IPS-15b (cell line): Measurements from ENCODE around the gene GALNT16.

Experiments used
- H3K27me3 ChIP-seq: one replicate; pipeline ENCODE4 v1.6.1; 2013; ENCODE audit warnings: low read length; ENCODE audit not compliant: control insufficient read depth, insufficient read depth
- H3K36me3 ChIP-seq: one replicate; pipeline ENCODE4 v1.6.1; 2013; ENCODE audit warnings: low read length; ENCODE audit not compliant: control insufficient read depth, insufficient read depth
- H3K4me1 ChIP-seq: one replicate; pipeline ENCODE4 v1.6.1; 2013; ENCODE audit warnings: mild to moderate bottlenecking, low read length; ENCODE audit not compliant: control insufficient read depth, insufficient read depth
- H3K4me3 ChIP-seq: one replicate; pipeline ENCODE4 v1.5.1; 2013; ENCODE audit warnings: low read depth, low read length
- H3K9ac ChIP-seq: one replicate; pipeline ENCODE4 v1.6.1; 2013; ENCODE audit warnings: low read depth, mild to moderate bottlenecking, low read length
- H3K9me3 ChIP-seq: one replicate; pipeline ENCODE4 v1.6.1; 2013; ENCODE audit warnings: mild to moderate bottlenecking, low read length; ENCODE audit not compliant: control insufficient read depth, insufficient read depth

The GALNT16 gene

DNA sequence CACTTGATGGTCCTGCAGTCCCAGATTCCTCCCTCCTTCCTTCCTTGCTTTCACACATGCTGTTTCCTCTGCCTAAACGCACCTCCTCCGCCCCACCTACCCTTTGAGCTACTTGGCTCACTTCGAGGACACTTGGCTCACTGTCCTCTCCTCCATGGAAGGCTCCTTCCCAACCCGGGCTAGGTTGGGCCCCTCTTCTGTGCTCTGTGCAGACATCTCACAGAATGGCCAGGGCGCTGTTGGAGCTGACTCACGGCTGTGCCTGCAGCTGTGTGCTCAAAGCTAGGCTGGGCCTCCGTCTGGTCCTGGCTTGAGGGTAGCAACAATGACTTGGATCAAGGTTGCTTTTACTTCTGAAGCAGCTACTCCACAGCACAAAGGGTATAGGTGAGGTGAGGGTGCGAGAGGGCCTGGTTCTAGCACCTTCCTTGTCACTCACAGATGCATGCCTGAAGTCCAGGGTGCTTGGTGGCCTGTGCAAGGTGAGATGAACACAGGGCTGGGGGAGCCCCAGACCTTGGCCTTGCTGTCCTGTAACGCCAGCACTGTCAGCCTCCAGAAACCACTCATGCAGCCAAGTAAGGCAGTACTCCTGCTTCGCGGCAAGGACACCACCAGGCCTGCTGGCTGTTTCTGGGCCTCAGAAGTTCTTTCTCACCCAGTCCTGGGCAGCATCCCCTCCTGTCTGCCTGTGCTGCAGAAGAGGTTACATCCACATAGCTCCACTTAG lies 61.8 kb downstream of the GALNT16 start:
- Histone ChIP-seq H3K4me1 (peaks cover 5% of the 10 kb centered on the region), H3K27me3 (no peaks in the 10 kb centered on the region), H3K9me3 (no peaks in the 10 kb centered on the region), H3K36me3 (peaks cover under 1% of the 10 kb centered on the region), H3K4me3 (no peak overlapping the region), H3K9ac (no peak overlapping the region)

DNA sequence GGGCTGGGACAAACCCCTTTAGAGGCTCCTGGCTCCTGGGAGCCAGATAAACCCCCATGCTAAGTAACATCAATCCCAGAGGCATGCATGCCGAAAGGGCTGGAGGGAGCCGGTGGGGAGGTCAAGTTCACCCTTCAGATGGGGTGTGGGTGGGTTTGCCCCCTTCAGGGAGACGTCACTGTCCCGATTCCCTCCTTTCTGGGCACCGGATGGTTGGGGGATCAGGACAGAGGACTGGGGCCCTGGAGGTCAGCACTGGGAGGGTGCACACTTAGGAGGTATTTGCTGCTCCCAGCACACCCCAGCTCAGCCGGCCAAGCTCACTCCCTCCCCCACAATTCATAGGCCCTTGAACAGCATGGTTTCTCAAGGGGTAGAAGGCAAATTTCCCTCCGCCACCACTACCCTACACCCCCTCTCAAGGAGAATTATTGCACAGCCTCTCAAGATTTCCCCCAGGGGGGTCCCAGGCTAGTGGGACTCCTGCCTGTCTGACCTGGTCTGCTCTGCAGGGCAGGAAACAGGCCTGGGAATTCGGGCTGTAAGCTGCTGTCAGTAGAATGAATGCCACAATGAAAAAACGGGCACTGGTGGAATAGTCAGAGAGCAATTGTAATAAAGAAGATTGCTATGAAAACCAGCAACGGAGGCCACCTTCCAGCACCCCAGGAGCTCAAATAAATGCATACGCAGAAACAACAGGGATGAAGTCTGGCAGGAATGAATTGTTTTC lies 63.5 kb downstream of the GALNT16 start:
- Histone ChIP-seq H3K4me1 (no peaks in the 10 kb centered on the region), H3K9me3 (no peaks in the 10 kb centered on the region), H3K27me3 (no peaks in the 10 kb centered on the region), H3K9ac (no peak overlapping the region), H3K36me3 (no peaks in the 10 kb centered on the region), H3K4me3 (no peak overlapping the region)

- Histone ChIP-seq H3K36me3 (no peaks in the 10 kb centered on the region), H3K27me3 (no peaks in the 10 kb centered on the region), H3K9me3 (no peaks in the 10 kb centered on the region), H3K9ac (no peak overlapping the region), H3K4me1 (no peaks in the 10 kb centered on the region), H3K4me3 (no peak overlapping the region)
Observed at GRCh38 chr14:69323999-69324282, 64.0 kb downstream of the GALNT16 start.

DNA sequence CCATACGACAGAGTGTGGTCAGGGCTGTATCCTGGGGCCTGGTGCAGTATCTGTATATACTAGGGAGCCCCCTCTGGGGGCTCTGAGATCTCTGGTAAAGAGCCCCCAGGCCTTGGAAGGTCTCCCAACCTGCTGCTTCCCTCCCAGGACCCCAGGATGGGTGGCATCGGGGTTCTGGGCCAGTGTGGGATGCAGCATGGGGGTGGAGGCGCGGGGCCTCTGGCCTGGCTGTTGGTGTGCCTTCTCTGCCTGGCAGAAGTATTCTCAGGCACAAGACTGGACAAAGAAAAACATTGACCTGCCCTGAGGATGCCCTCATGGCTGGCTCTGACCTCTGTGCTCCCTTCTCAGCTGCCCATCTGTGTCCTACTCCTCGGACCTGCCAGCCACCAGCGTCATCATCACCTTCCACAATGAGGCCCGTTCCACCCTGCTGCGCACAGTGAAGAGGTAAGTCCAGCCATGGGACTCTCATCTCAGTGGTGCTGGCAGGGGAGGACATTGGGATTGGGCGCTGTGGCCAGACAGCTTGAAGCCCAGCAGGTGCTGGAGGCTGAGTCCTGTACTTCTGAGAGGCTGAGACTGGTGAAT lies 64.5 kb downstream of the GALNT16 start:
- H3K9me3 ChIP-seq: no peaks in the 10 kb centered on the region
- no peaks in the 10 kb centered on the region for H3K27me3 ChIP-seq
- H3K4me3 ChIP-seq: no peak overlapping the region

DNA sequence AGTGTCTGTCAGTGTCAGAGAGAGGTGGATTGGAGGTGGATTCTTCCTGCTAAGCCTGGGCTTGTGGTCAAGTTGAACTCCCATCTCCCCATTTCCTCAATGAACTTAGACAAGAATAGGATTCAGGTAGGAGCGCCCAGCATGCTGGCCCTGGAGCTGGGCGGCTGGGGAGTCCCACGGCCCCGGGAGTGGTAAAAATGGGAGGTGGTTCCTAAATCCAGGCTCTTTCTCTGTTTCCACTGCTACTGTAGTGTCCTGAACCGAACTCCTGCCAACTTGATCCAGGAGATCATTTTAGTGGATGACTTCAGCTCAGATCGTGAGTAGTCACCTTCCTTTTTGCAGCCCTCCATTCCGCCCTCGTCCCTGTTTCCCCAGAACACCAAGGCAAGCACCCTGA lies 65.1 kb downstream of the GALNT16 start:
- no peaks in the 10 kb centered on the region for H3K4me1 ChIP-seq
- H3K9ac ChIP-seq: no peak overlapping the region
- H3K36me3 ChIP-seq: no peaks in the 10 kb centered on the region
- no peaks in the 10 kb centered on the region for H3K27me3 ChIP-seq
- H3K4me3 ChIP-seq: no peak overlapping the region
- H3K9me3 ChIP-seq: no peaks in the 10 kb centered on the region

More for the DNA sequence above, 64.5 kb downstream of the GALNT16 start:
- Histone ChIP-seq H3K4me1 (no peaks in the 10 kb centered on the region), H3K36me3 (no peaks in the 10 kb centered on the region), H3K9ac (no peak overlapping the region)

DNA sequence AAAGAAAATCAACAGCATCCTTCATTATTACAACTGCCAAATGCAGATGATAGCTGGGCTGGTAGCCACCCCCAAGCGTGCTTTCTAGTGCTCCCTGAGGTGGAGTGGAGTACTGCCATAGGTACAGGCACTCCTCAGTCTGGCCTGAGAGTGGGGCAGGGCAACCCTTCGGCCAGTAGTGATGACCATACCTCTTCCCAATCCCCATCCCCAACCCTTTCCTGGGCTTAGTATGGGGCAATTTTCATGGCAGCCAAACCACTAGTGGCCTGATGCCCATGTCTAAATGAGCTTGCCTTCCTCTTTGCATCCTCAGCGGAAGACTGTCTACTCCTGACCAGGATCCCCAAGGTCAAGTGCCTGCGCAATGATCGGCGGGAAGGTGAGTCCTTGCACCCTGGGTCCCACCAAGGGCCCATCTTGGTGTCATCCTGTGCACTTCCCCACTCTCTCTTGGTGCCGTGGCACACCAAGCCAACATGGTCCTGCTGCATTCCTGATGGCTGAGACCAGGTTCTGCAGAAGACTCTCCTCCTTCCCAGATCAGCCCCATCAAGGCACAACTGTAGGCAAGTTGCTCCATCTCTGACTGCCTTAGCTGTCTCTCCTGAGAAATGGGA lies 65.8 kb downstream of the GALNT16 start:
- H3K4me3 ChIP-seq: no peak overlapping the region

DNA sequence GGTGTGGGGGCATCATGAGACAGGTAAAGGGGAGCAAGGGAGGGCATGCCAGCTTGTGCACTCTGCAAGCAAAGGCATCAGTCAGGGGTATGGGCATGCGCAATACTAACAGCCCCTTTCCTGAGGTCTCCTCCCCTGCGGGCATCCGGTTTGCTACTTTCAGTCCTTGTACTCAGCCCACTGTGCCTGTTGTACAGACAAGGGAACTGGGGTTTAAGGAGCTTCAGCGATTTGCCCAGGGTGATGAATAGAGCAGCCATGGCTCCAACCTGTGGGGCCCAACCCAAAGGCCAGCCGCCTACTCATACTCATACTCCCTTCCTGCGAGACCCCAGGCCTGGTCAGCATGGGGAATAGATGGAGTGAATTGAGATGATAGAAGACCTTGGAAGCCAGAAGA lies 66.7 kb downstream of the GALNT16 start:
- Histone ChIP-seq H3K4me1 (no peaks in the 10 kb centered on the region), H3K36me3 (no peaks in the 10 kb centered on the region), H3K9me3 (no peaks in the 10 kb centered on the region), H3K27me3 (no peaks in the 10 kb centered on the region), H3K4me3 (no peak overlapping the region), H3K9ac (no peak overlapping the region)

More for the DNA sequence above, 65.8 kb downstream of the GALNT16 start:
- Histone ChIP-seq H3K36me3 (no peaks in the 10 kb centered on the region), H3K9me3 (no peaks in the 10 kb centered on the region), H3K27me3 (no peaks in the 10 kb centered on the region), H3K4me1 (no peaks in the 10 kb centered on the region), H3K9ac (no peak overlapping the region)

DNA sequence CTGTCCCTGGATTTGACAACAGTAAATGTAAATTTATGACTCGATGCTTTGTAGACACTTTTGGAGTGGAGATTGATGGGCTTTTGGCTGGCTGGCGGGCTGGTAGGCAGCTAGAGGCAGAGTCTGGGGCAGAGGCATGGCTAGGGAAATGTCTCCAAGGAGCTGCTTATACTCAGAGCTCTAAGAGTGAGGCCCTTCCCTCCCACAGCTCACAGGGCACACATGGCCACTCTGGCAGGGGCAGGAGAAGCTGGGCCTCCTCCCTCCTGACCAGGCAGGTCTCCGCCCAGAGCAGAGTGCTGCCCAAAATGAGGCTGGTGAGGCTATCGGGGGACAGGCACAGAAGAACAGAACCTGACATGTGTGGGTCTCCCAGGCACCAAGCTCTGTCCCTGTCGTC lies 67.5 kb downstream of the GALNT16 start:
- no peaks in the 10 kb centered on the region for H3K27me3 ChIP-seq
- H3K9ac ChIP-seq: no peak overlapping the region
- H3K9me3 ChIP-seq: no peaks in the 10 kb centered on the region
- H3K4me1 ChIP-seq: no peaks in the 10 kb centered on the region
- no peak overlapping the region for H3K4me3 ChIP-seq
- no peaks in the 10 kb centered on the region for H3K36me3 ChIP-seq

- no peak overlapping the region for H3K4me3 ChIP-seq
- no peaks in the 10 kb centered on the region for H3K27me3 ChIP-seq
- no peaks in the 10 kb centered on the region for H3K4me1 ChIP-seq
- H3K9ac ChIP-seq: no peak overlapping the region
- H3K36me3 ChIP-seq: no peaks in the 10 kb centered on the region
- H3K9me3 ChIP-seq: no peaks in the 10 kb centered on the region
Observed at GRCh38 chr14:69328317-69328716, 68.4 kb downstream of the GALNT16 start.

- Histone ChIP-seq H3K9me3 (no peaks in the 10 kb centered on the region), H3K36me3 (no peaks in the 10 kb centered on the region), H3K4me1 (no peaks in the 10 kb centered on the region), H3K4me3 (no peak overlapping the region), H3K27me3 (no peaks in the 10 kb centered on the region), H3K9ac (no peak overlapping the region)
Observed at GRCh38 chr14:69328765-69329164, 68.8 kb downstream of the GALNT16 start.

- Histone ChIP-seq H3K27me3 (no peaks in the 10 kb centered on the region), H3K9ac (no peak overlapping the region), H3K9me3 (no peaks in the 10 kb centered on the region), H3K4me1 (no peaks in the 10 kb centered on the region), H3K4me3 (no peak overlapping the region), H3K36me3 (no peaks in the 10 kb centered on the region)
Observed at GRCh38 chr14:69331206-69331605, 71.2 kb downstream of the GALNT16 start.
